Lower leg skin (tissue), 3 donors: ENCODE data around the gene MCAT.

Experiments used
- CTCF ChIP-seq, 3 donors: fragments of 450-650 bp; IDR thresholded peaks; one replicate each; pipeline ENCODE4 v1.5.1; 2016; ENCODE audit warnings: antibody characterized with exemption in 3 of 3, mild to moderate bottlenecking in 3 of 3, moderate library complexity in 2 of 3
- POLR2A ChIP-seq, 2 donors: fragments of 450-650 bp; IDR thresholded peaks; one replicate each; pipeline ENCODE4 v1.6.1; 2016 to 2017; ENCODE audit warnings: antibody characterized with exemption in 2 of 2, mild to moderate bottlenecking in 1 of 2, moderate library complexity in 1 of 2

- no peak for TF ChIP-seq CTCF (IDR thresholded peaks at IDR 0.05)
- TF ChIP-seq POLR2A (IDR thresholded peaks at IDR 0.05) = no peak
These were observed 44.2 kb upstream of the MCAT start for GRCh38 chr22:43187171-43188099.
